Neural cell (in vitro differentiated cells): ENCODE results near the gene PTHLH. TPM values are rescaled to one million over a fixed set of nuclear protein-coding genes. Genes with fewer than 3 reads are reported as not detected.

Source experiments
- H2AFZ ChIP-seq: fragments of 200-600, 300-800 bp; sonication (generic), shearing (Covaris generic); 2 replicates; pipeline ENCODE4 v1.6.0; 2014; ENCODE audit warnings: low read depth, mild to moderate bottlenecking, antibody characterized with exemption, low read length, moderate library complexity
- H3F3A ChIP-seq: fragments of 200-600 bp; shearing (Covaris generic); 2 replicates; pipeline ENCODE4 v1.6.1; 2016; ENCODE audit warnings: mild to moderate bottlenecking, moderate library complexity, mixed read lengths, antibody characterized with exemption, low read length; ENCODE audit not compliant: insufficient read depth, poor library complexity, severe bottlenecking
- H3K27ac ChIP-seq: fragments of 200-600, 300-800 bp; sonication (generic), shearing (Covaris generic); 2 replicates; pipeline ENCODE4 v1.5.1; 2014; ENCODE audit warnings: mild to moderate bottlenecking, low read length, moderate library complexity
- H3K27me3 ChIP-seq: fragments of 300-800, 200-600 bp; sonication (generic), shearing (Covaris generic); 2 replicates; pipeline ENCODE4 v1.6.0; 2014; ENCODE audit warnings: mild to moderate bottlenecking, low read depth, low read length, moderate library complexity; ENCODE audit not compliant: insufficient read depth
- H3K36me3 ChIP-seq: fragments of 300-800, 200-600 bp; sonication (generic), shearing (Covaris generic); 2 replicates; pipeline ENCODE4 v1.5.1; 2014; ENCODE audit warnings: mild to moderate bottlenecking, antibody characterized with exemption, low read length, moderate library complexity; ENCODE audit not compliant: insufficient read depth
- H3K4me2 ChIP-seq: fragments of 300-800, 200-600 bp; sonication (generic), shearing (Covaris generic); 2 replicates; pipeline ENCODE4 v1.6.0; 2014; ENCODE audit warnings: mild to moderate bottlenecking, low read length
- H3K4me3 ChIP-seq: fragments of 300-800, 200-600 bp; sonication (generic), shearing (Covaris generic); 2 replicates; pipeline ENCODE4 v1.5.1; 2014; ENCODE audit warnings: mild to moderate bottlenecking, low read length, moderate library complexity
- H3K79me2 ChIP-seq: fragments of 200-600 bp; shearing (Covaris generic); replicated peaks from 2 replicates; pipeline ENCODE4 v1.6.0; 2014; ENCODE audit warnings: mild to moderate bottlenecking, low read length, moderate library complexity; ENCODE audit not compliant: insufficient read depth
- H3K9ac ChIP-seq: fragments of 300-800, 200-600 bp; sonication (generic), shearing (Covaris generic); 2 replicates; pipeline ENCODE4 v1.6.1; 2016; ENCODE audit warnings: mild to moderate bottlenecking, low read length, mixed read lengths
- H3K9me2 ChIP-seq: fragments of 200-600 bp; shearing (Covaris generic); 2 replicates; pipeline ENCODE4 v1.6.1; 2016; ENCODE audit warnings: mild to moderate bottlenecking, low read length, mixed read lengths; ENCODE audit not compliant: insufficient read depth
- H3K9me3 ChIP-seq: fragments of 200-600, 300-800 bp; sonication (generic), shearing (Covaris generic); 2 replicates; pipeline ENCODE4 v1.6.1; 2016; ENCODE audit warnings: mild to moderate bottlenecking, mixed run types, low read length, moderate library complexity, mixed read lengths
- H4K20me1 ChIP-seq: fragments of 200-600 bp; shearing (Covaris generic); 2 replicates; pipeline ENCODE4 v1.6.1; 2016; ENCODE audit warnings: mild to moderate bottlenecking, mixed run types; ENCODE audit not compliant: insufficient read depth
- EP300 ChIP-seq: fragments of 450-650 bp; conservative IDR thresholded peaks from 2 replicates; pipeline ENCODE4 v1.6.1; 2014; ENCODE audit warnings: antibody characterized with exemption, mild to moderate bottlenecking, moderate library complexity; ENCODE audit not compliant: poor library complexity, severe bottlenecking
- EZH2 ChIP-seq: fragments of 200-600, 300-800 bp; shearing (Covaris generic), sonication (generic); IDR thresholded peaks from 2 replicates; pipeline ENCODE4 v1.6.1; 2014; ENCODE audit warnings: antibody characterized with exemption, low read length, borderline replicate concordance, mild to moderate bottlenecking; ENCODE audit not compliant: insufficient read depth, poor library complexity, severe bottlenecking
- MXI1 ChIP-seq: fragments of 450-650 bp; conservative IDR thresholded peaks from 2 replicates; pipeline ENCODE4 v1.6.1; 2014; ENCODE audit warnings: antibody characterized with exemption, mild to moderate bottlenecking; ENCODE audit not compliant: poor library complexity, severe bottlenecking
- POLR2AphosphoS5 ChIP-seq: IDR thresholded peaks from 2 replicates; pipeline ENCODE4 v1.6.1; 2012
- RAD21 ChIP-seq: fragments of 450-650 bp; conservative IDR thresholded peaks from 2 replicates; pipeline ENCODE4 v1.6.1; 2014; ENCODE audit warnings: antibody characterized with exemption, mild to moderate bottlenecking, moderate library complexity
- SMC3 ChIP-seq: fragments of 450-650 bp; conservative IDR thresholded peaks from 2 replicates; pipeline ENCODE4 v1.6.1; 2014; ENCODE audit warnings: antibody characterized with exemption, mild to moderate bottlenecking, moderate library complexity; ENCODE audit not compliant: poor library complexity
- TAF1 ChIP-seq: IDR thresholded peaks from 2 replicates; pipeline ENCODE4 v1.6.1; 2012; ENCODE audit warnings: low read depth
- polyA plus RNA-seq: library from polyadenylated mRNA; depleted of rRNA; stranded (reverse); fragments of >200 nt; gene quantifications from 2 replicates; pipeline ENCODE4 v1.2.3, GENCODE V29; 2014
- TF ChIP-seq, protein P1 (sequence below): IDR thresholded peaks from 2 replicates; pipeline ENCODE4 v1.6.1; 2012; ENCODE audit warnings: borderline replicate concordance
- TF ChIP-seq, protein P2 (sequence below): fragments of 450-650 bp; IDR thresholded peaks from 2 replicates; pipeline ENCODE4 v1.5.1; 2014; ENCODE audit warnings: antibody characterized with exemption, mild to moderate bottlenecking, moderate library complexity; ENCODE audit not compliant: poor library complexity, severe bottlenecking

PTHLH gene
- polyA plus RNA-seq, 1 donor from 2014 or later: 0.22 TPM

GRCh38 chr12:28017873-28018255 is 45.3 kb upstream of the PTHLH start:
- Histone ChIP-seq H3F3A (no peaks in the 10 kb centered on the region), H4K20me1 (no peaks in the 10 kb centered on the region), H3K9me2 (no peaks in the 10 kb centered on the region), H3K79me2 (no peaks in the 10 kb centered on the region), H3K4me2 (no peak overlapping the region), H2AFZ (no peak overlapping the region), H3K27ac (no peak overlapping the region), H3K27me3 (no peaks in the 10 kb centered on the region), H3K9ac (no peak overlapping the region), H3K9me3 (no peaks in the 10 kb centered on the region), H3K4me3 (no peak overlapping the region), H3K36me3 (no peaks in the 10 kb centered on the region)
- TF ChIP-seq, protein P1, sequence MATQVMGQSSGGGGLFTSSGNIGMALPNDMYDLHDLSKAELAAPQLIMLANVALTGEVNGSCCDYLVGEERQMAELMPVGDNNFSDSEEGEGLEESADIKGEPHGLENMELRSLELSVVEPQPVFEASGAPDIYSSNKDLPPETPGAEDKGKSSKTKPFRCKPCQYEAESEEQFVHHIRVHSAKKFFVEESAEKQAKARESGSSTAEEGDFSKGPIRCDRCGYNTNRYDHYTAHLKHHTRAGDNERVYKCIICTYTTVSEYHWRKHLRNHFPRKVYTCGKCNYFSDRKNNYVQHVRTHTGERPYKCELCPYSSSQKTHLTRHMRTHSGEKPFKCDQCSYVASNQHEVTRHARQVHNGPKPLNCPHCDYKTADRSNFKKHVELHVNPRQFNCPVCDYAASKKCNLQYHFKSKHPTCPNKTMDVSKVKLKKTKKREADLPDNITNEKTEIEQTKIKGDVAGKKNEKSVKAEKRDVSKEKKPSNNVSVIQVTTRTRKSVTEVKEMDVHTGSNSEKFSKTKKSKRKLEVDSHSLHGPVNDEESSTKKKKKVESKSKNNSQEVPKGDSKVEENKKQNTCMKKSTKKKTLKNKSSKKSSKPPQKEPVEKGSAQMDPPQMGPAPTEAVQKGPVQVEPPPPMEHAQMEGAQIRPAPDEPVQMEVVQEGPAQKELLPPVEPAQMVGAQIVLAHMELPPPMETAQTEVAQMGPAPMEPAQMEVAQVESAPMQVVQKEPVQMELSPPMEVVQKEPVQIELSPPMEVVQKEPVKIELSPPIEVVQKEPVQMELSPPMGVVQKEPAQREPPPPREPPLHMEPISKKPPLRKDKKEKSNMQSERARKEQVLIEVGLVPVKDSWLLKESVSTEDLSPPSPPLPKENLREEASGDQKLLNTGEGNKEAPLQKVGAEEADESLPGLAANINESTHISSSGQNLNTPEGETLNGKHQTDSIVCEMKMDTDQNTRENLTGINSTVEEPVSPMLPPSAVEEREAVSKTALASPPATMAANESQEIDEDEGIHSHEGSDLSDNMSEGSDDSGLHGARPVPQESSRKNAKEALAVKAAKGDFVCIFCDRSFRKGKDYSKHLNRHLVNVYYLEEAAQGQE: no peak
- TF ChIP-seq, protein P2, sequence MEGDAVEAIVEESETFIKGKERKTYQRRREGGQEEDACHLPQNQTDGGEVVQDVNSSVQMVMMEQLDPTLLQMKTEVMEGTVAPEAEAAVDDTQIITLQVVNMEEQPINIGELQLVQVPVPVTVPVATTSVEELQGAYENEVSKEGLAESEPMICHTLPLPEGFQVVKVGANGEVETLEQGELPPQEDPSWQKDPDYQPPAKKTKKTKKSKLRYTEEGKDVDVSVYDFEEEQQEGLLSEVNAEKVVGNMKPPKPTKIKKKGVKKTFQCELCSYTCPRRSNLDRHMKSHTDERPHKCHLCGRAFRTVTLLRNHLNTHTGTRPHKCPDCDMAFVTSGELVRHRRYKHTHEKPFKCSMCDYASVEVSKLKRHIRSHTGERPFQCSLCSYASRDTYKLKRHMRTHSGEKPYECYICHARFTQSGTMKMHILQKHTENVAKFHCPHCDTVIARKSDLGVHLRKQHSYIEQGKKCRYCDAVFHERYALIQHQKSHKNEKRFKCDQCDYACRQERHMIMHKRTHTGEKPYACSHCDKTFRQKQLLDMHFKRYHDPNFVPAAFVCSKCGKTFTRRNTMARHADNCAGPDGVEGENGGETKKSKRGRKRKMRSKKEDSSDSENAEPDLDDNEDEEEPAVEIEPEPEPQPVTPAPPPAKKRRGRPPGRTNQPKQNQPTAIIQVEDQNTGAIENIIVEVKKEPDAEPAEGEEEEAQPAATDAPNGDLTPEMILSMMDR: no peak

DNA sequence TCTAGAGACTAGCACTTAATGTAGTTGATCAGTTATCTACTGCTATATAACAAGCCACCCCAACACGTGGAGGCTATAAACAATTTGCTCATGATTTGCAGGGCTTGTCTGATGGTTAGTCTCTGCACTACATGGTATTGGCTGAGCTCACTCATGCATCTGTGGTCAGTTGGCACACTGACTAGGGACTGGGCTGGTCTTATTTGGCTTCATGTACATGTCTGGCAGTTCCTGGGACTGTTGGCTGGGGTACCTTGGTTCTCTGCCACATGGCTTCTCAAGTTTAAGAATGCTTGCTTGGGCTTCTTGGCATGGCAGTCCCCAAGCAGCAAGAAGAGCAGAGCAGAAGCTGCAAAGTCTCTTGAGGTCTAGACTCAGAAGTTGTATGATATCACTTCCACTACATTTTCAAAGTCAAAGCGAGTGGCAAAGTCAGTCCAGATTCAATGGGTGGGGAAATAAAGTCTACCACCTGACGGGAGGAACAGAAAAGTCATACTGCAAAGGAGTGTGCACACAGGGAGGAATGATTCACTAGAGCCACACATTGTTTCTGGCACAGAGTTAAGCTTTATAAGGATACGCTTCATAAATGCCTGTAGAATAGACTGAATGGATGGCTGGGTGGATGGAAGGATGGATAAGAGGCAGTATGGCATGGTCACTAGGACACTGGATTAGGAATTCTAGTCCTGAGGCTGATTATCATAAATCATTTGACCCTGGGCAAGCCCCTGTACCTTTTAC is 44.8 kb upstream of the PTHLH start:
- no peaks in the 10 kb centered on the region for H3K36me3 ChIP-seq
- no peak overlapping the region for H3K4me2 ChIP-seq
- no peaks in the 10 kb centered on the region for H3K79me2 ChIP-seq
- H4K20me1 ChIP-seq: no peaks in the 10 kb centered on the region
- TF ChIP-seq EP300: no peak
- no peak overlapping the region for H3K27ac ChIP-seq
- no peak overlapping the region for H3K9ac ChIP-seq
- no peak overlapping the region for H2AFZ ChIP-seq
- no peaks in the 10 kb centered on the region for H3K27me3 ChIP-seq
- H3K4me3 ChIP-seq: no peak overlapping the region
- H3K9me2 ChIP-seq: no peaks in the 10 kb centered on the region
- H3K9me3 ChIP-seq: no peaks in the 10 kb centered on the region
- no peaks in the 10 kb centered on the region for H3F3A ChIP-seq

GRCh38 chr12:28015165-28015564 is 42.6 kb upstream of the PTHLH start:
- H3K27me3 ChIP-seq: no peaks in the 10 kb centered on the region
- H3K9me2 ChIP-seq: no peaks in the 10 kb centered on the region
- no peak overlapping the region for H3K4me3 ChIP-seq
- no peak overlapping the region for H2AFZ ChIP-seq
- H3K9me3 ChIP-seq: no peaks in the 10 kb centered on the region
- H3K4me2 ChIP-seq: no peak overlapping the region
- H3K36me3 ChIP-seq: no peaks in the 10 kb centered on the region
- H3K9ac ChIP-seq: no peak overlapping the region
- TF ChIP-seq EP300: no peak
- TF ChIP-seq MXI1: no peak
- no peak for TF ChIP-seq RAD21
- TF ChIP-seq, protein P1: no peak
- no peak for TF ChIP-seq POLR2AphosphoS5
- TF ChIP-seq, protein P2: no peak
- no peak for TF ChIP-seq SMC3
- TF ChIP-seq EZH2: no peak
- TF ChIP-seq TAF1: no peak
- H3K79me2 ChIP-seq: no peaks in the 10 kb centered on the region
- H3K27ac ChIP-seq: no peak overlapping the region
- H4K20me1 ChIP-seq: no peaks in the 10 kb centered on the region
- no peaks in the 10 kb centered on the region for H3F3A ChIP-seq
